Measurements from ENCODE around the gene FNDC5.
"Not testable (repeated sequence)": the region's sequence is repeated elsewhere in the genome, so short reads cannot be mapped to it uniquely, and the experiment has no call there.

FNDC5 gene

DNA sequence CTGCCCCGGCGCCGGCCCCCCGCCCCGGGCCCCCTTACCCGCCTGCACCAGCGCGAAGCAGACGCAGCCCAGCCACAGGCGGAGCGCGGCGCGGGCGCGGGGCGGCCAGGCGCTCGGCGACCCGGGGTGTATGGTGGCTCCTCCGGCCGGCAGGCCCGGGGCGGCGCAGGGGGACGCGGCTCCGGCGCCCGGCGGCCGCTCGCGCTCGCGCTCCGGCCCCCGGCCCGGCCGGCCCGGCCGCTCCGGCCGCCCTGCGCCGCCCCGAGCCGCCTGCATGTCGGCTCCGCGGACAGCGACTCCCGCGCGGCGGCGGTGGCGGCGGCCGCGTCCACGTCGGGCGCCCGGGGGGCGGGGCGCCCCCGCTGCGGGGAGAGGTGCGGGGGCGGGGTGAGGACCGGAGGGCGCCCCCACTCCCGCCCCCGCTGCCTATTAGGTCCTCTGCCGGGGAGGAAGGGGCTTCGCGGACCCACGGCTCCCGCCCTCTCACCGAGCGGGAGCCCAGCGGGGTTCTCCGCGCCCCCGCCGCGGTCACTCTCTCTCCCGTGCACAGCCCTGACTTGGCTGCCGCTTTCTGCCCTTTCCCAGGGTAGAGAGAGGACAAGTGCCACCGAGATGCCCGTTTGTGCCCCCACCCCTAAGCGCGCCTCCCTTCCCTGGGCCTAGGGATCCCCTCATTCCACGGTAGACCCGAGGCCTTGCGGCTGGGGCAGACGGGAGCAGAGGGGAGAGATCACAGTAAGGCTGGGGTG, at the start of gene FNDC5:
Gene FNDC5, minus strand, starts transcription at position 298 of the 749 bp plus-strand sequence.
- DNase-seq (ENCODE audit: low read depth), result peak; percentile 51

DNA sequence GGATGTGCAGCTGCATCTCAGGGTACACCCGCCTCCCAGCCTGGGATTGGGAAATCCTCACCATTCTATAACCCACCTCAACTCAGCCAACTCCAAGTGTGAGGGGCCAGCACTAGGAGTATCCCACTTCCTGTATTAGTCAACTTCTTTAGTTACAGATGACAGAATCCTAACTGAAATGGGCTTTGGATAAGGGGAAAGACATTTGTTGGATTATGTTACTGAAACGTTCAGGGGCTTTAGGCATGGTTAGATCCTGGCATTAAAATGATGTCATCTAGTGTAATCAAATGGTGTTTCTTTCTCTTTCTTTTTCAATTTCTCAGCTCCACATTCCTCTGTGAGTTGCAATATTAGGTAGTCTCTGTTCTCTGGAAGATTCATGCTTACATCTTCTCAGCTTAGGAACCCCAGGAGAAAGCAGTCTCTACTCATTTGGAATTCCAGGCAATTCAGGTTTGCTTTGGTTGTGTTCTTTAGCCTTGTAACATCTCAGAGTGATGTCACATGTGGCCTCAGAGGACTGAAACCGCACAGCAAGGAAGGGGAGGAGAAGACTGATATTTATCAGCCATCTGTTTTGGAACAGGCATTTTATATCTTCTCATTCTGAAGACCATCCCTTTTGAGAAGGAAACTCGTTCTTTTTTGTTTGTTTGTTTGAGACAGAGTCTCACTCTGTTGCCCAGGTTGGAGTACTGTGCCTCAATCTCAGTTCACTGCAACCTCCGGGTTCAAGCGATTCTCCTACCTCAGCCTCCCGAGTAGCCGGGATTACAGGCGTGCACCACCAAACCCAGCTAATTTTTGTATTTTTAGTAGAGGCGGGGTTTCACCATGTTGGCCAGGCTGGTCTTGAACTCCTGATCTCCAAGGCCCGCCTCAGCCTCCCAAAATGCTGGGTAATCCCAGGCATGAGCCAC, 49.4 kb upstream of the FNDC5 start:
- peak; percentile 52 for DNase-seq (ENCODE audit: low read depth)

DNA sequence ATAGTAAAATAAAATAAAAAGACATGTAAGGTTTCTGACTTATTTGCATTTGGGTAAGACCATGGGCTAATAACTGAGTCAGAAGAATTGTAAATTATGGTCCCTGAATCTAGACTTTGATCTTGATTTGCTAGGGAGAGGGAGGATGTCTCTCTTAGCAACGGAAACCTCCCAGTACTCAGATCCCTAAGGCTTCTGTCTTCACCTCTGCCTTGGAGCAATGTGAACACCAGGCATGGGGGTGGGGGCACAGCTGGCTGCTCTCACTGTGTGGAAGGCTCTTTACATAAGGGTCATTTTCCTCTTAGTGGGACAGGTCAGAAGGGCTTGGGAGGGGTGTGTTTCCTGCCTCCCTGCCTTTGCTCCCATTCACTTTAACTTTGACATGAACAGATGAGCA, 47.5 kb upstream of the FNDC5 start:
- no peak for DNase-seq (ENCODE audit: low read depth)

DNA sequence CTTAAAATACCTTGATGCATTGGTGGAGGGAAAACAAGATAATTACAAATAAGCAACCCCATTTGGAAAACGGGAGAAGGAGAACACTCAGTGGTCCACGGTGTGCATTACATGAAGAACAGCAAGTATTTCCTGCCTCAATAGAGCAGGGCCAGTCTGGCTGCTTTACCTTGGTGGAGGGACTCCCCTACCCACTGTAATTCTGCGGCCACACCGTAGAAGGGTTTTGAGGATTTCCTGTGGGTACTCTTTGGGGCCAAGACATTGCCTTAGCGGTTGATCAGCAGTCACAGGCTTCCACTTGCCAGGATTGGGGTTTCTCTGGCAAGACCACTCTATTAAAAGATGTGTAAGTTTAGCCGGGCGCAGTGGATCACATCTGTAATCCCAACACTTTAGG, 46.8 kb upstream of the FNDC5 start:
- DNase-seq (ENCODE audit: low read depth), result no peak

DNA sequence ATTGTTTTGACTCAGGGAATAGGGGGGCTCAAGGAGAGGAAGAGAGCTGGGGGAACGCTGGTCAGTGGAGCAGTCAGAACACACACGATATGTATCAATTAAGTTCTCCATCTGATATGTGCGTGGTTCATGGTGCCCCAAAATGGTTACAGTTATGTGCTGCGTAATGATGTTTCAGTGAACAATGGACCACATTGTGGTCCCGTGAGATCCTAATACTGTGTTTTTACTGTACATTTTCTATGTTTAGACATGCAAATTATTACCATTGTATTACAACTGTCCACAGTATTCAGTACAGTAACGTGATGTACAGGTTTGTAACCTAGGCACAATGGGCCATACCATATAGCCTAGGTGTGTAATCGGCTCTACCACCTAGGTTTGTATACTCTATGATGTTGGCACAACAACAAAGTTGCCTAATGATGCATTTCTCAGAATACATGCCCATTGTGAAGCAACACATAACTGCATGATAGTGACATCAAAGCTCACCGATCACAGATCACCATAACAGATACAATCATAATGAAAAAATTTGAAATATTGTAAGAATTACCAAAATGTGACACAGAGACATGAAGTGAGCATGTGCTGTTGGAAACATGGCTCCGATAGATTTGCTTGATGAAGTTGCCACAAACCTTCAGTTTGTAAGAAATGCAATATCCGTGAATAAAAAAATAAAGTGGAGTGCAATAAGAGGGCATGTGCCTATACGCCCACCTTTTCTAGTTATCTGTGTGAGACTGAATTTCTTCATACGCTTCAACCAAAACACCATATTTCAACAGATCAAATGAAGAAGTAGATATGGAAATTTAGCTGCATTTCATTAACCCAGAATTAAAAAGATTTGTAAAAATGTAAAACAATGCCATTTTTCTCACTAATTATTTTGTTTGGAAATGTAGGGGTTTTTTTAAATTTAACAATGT, 45.3 kb upstream of the FNDC5 start:
- peak; percentile 36 for DNase-seq (ENCODE audit: low read depth)

DNA sequence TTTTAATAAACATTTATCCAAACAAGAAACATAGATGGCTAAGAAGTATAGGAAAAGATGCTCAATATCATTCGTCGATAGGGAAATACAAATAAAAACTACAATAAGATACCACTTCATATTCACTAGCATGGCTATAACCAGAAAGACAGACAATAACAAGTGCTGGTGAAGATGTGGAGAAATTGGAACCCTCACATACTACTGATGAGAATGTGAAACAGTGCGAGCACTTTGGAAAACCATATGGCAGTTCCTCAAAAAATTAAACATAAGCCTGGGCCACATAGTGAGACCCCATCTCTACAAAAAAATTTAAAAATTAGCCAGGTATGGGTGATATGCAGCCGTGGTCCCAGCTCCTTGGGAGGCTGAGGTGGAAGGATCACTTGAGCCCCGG, 39.6 kb upstream of the FNDC5 start:
- no peak for DNase-seq (ENCODE audit: low read depth)

DNA sequence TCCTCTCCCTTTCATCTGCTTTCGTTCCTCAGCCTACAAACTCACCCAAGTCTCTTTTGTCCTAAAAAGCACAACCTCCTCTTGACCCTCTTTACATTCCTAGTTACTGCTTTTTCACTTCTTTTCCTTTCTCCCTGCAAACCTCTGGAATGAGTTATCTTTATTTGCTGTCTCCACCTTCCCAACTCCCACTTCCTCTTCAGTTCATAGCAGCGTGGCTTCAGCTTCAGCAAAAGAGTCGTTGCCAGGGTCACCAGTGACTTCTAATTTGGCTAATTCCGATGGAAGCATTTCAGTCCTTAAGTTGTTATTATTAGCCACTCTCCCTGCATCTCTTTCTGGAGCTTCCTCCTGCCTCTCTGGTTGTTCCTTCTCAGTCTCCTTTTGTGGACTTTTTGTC, 36.7 kb upstream of the FNDC5 start:
- peak; percentile 72 for DNase-seq (ENCODE audit: low read depth)

DNA sequence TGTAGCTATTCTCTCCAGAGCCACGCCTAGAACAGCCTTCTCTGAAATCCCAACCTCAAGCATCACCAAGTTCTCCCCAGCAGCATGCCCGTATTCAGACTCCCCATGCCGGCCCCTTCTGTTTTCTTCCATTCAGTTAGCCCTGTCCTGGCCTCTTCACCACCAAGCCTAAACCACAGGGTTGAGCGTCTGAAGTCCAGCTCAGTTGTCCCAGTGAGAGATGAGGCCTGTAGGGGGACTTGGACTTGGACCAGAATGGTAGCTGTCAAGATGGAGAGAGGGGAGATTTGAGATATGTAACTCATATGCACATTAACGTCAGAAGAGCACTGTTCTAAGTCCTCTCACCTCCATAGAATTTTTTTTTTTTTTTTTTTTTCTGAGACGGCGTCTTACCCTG, 35.9 kb upstream of the FNDC5 start:
- DNase-seq (ENCODE audit: low read depth), result no peak

DNA sequence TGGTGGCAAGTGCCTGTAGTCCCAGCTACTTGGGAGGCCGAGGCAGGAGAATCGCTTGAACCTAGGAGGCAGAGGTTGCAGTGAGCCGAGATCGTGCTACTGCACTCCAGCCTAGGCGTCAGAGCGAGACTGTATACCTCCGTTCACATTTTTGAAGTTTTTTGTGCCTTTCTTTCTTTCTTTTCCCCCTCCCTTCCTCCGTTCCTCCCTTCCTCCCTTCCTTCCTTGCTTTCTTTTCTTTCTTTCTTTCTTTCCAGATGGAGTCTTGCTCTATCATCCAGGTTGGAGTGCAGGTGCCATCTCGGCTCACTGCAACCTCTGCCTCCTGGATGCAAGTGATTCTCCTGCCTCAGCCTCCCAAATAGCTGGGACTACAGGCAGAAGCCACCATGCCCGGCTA, 34.9 kb upstream of the FNDC5 start:
- DNase-seq (ENCODE audit: low read depth), result not testable (repeated sequence)

DNA sequence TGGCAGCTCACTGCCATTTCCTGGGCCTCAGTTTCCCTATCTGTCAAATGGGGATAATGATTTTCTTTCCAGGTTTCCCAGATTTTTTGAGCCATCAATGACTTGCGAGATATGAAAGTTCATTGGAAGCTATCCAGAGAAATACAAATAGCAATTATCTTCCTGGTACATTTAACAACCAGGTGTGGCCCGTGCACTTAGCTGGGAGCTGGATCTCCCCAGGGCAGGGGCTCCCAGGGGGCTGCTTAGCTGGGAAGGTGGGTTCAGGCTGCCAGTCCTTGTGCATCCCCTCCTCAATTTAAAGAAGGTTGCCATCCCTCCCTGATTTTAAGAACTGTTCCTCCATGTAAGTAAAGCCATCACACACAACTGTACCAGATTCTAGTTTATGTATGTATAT, 34.1 kb upstream of the FNDC5 start:
- DNase-seq (ENCODE audit: low read depth), result no peak

DNA sequence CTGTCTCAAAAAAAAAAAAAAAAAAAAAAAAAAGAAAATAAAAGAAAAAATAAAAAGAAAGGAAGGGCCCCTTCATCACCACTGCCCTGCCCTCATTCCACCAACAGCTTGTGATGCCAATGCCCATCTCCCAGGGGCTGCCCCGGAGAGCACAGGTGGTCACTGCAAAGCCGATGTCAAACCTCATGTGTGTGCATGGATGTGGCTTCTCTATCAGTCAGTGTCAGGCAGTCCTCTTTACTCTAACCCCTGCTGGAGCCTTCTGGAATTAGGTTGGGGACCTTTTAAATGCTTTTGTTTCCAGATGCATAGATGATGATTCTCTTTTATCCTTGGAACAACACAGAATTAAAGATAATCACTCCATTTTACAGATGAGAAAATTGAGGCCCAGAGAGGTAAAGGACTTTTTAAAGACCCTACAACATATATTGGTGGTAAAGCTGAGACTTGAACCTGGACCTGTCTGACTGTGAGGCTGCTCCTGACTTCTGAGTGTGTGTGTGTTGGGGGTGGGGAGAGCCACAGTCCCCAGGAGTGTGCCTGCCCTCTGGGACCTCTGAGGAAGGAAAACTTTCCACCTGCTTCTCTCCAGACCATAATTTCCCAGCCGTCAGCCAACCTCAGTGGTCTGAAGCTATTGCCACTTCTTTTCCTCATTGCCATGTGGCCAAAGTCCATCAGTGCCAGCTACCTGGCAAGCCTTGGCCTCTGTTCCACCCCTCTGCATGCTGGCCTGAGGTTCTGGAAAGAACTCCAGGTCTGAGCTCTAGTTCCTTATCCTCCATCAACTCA, 33.5 kb upstream of the FNDC5 start:
- no peak for DNase-seq (ENCODE audit: low read depth)

DNA sequence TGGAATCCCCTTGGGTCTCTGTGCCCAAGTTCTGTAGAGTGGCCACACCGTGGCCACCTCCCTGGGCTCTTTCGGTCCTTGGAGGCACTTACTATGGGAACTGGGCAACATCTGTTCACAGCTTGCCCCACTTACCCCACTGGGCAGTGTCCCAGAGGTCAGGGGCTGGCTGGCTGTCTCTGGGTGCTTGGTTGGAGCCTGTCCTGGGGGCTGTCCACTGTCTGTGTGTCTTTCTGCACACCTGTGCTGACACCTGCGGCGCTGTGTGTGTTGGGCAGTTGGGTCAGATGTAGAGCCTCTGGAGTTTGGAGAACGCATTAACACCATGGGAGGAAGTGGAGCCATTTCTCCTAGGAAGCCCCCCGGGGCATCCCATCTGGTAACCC, 31.8 kb upstream of the FNDC5 start:
- no peak for DNase-seq (ENCODE audit: low read depth)

DNA sequence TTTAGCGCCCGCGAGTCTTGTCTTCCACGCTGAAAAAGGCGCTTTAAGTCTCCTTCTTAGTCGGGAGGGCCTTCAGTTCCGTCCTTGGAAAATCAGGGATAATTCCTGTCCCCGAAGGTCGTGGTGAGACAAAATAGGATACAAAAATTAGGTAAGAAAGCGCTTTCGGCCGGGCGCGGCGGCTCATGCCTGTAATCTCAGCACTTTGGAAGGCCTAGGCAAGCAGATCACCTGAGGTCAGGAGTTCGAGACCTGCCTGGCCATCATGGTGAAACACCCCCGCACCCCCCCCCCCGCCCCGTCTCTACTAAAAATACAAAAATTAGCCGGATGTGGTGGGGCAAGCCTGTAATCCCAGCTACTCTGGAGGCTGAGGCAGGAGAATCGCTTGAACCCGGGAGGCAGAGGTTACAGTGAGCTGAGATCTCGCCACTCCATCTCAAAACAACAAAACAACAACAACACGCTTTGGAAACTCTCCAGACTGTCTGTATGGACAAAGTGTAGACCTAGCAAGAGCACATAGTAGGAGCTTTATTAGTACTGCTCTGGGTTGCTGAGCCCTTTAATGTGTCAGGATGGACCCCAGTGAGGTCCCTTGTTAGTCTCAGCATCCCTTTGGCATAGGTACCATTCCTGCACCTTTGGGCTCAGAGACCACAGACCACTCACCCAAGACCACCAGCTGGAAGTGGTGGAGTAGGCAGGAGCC, 31.3 kb upstream of the FNDC5 start:
- no peak for DNase-seq (ENCODE audit: low read depth)

DNA sequence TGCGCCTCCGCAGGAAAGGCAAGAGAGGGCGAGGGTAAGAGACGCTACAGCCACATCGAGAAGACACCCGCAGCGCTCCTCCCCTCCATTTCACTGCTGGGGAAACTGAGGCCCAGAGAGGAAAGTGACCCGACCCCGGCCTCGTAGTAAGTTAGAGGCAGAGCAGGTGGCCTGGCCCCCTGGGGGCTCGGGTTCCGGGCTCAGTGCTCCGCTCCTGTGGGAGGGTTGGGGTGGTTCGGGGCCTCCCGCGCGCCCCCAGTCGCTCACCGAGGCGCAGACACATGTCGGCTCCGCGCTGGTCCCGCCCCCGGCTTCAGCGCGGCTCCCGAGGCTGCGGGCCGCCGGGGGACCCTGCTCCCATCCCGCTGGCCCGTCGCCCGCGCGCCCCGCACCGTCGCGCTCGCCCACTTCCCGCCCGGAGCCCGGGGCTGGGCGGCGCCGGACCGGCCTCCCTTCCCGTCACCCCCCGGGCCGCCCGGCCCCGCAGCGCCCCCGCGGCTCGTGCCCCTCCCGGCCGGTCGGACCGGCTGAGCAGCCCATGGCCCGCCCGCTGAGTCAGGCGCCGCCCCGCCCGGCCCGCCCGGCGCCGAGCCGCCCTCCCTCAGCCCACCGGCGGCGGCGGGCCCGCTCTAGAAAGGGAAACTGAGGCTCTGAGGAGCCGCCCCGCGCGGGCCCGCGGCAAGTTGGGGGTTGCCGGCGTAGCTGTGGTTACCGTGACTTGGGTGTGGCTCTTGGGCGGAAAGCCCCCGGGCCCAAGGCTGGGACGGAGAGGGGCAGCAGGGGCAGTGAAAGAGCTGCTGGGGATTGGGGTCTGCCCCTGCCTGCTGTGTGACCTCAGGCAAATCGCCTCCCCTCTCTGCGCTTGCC, 30.5 kb upstream of the FNDC5 start, which contains the start of gene TMEM54:
Gene TMEM54, minus strand, starts transcription at position 434 of the 867 bp plus-strand sequence. Its CDS starts 151 bp downstream, at position 283.
- peak; percentile 54 for DNase-seq (ENCODE audit: low read depth)

DNA sequence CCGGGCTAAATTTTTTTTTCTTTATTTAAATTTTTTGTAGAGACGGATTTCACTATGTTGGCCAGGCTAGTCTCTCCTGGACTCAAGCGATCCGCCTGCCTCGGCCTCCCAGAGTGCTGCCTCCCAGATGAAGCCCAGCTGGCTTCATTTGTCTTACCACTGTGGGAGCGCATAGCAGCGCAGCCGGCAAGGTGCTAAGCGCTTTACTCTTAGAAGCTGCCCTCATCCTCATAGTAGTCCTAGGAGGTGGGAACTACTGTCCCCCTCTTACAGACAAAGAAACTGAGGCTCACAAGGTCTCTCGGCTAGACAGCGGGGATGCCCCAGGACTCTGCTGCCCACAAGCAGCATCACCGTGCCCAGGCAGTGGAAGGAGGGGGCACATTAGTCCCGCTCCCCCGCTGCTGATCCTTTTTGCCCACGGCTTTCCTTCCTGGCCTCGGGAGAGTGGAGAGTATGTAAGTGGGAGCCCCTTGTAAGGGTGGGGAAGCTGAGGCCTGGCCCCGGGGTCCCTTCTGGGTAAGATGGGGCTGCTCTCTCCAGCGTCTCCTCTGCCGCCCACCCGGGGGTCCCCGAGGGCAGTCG, 29.8 kb upstream of the FNDC5 start:
- DNase-seq (ENCODE audit: low read depth), result no peak

DNA sequence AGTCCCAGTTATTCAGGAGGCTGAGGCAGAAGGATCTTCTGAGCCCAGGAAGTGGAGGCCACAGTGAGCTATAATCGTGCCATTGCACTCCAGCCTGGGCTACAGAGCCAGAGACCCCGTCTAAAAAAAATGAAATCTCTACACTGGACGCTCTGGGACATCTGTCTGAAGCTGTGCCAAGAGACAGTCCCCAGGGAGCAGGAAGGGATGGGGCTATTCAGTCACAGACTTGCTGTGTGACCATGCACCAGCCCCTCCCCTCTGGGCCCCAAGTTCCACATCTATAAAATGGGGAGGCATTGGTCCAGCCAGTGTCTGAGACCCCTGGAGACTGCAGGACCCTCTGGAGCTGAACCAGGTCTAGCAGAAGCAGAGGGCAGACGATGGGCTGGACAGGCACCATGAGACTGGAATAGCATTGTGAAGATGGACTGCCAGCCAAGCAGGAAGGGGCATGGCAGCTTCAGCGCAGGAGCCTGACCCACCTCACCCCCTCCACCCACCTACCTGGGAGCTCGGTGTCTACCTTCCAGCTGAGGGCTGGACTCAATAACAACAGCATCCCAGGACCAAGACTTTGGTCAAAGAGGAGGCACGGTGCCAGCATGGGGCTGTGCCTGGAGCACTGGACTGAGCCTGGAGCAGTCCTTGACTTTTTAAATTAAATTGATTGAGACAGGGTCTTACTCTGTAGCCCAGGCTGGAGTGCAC, 29.0 kb upstream of the FNDC5 start:
- DNase-seq (ENCODE audit: low read depth), result no peak

DNA sequence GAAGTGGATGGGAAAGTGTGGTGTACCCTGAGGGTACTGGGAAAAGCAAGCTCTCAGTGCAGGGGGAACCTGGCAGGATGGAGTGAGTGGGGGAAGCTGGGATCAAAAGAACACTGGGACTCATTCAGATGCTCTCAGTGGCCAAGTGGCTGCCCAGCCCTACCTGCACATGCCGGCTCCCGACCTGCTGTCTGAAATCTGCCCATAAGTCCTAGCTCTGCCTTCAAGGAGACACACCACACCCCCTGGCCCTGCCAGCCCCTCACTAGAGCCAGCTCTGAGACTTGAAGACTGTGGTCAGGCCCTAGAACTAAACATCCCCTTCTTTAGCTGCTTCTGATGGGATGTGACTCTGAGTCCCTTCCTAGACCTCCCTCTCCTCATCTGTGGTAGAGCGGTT, 28.2 kb upstream of the FNDC5 start:
- DNase-seq (ENCODE audit: low read depth), result no peak

DNA sequence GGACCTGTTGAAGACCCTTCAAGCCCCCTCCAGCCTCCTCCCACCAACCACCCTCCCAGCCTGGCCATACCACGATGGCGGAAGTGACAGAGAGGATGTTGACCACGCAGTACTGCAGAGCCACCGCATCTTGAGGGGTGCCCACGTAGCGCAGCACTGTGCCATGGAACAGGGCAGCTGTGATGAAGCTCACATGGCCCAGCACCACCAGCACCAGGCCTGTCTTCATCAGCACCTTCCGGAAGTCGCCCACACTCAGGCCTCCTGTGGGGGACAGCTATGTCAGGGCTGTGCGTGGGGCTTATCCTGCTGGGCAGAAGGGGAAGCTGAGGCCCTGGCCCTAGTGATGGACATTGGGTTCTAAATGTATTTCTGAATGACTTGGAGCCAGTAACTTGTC, 27.3 kb upstream of the FNDC5 start:
- no peak for DNase-seq (ENCODE audit: low read depth)
